Measurements from ENCODE around the gene IGFN1. TPM values are rescaled to one million over a fixed set of nuclear protein-coding genes. Genes with fewer than 3 reads are reported as not detected.

Gene IGFN1
- polyA plus RNA-seq, 3 donors from 2014 or later, result not detected

DNA sequence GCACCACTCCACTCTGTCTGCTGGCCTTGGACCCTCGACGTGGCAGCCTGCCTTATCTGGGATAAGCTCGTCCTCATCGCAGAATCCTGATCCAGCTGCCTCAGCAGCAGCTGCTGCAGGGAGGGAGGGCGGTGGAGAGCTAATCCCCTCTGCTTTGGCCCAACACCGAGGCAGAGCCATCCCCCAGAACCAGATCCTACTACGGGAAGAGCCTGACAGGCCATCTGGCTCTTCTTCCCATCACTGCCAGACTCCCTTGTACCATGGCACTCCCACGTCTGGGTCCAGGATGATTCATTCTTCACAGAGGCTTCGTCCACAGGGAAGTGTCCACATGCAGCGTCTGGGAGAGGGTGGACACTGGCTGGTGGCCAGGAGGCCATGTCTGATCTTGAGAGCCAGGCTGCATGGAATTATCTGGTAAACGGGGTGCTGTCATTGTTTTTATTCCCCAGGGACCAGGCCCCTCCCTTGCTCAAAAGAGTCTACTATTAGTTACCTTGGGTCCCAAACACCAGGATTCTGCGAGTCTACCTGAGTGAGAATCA is 78.1 kb downstream of the IGFN1 start:
- Mint-ChIP-seq H3K27ac (no peak overlapping the region), H3K4me1 (no peaks in the 10 kb centered on the region), H3K36me3 (no peaks in the 10 kb centered on the region), H3K9me3 (no peaks in the 10 kb centered on the region), H3K4me3 (no peak overlapping the region), H3K27me3 (ENCODE audit: low read depth in 3 of 3) (peaks cover 0 to 6% (median 2%) of the 10 kb centered on the region in 3 donors)
- no peak for DNase-seq

DNA sequence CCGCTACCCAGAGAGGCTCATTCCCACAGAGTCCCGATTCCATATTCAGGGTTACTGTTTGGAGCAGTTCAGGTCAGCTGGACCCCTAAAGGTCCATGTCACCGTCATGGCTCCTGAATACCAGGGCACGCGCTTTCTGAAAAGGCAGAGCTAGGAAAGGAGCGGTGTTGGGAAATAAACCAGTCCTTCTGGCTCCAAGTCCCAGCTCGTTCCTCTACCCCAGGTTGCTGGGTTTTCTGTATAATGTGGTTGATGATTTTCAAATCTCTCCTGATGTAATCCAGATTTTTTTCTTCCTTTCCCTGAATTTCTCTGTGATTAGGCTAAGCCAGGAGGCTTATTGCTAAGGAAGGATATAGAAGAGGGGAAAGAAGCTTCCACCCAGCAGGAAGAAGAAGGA is 78.7 kb downstream of the IGFN1 start:
- H3K4me1 Mint-ChIP-seq, result no peaks in the 10 kb centered on the region
- H3K9me3 Mint-ChIP-seq, result no peaks in the 10 kb centered on the region
- no peak overlapping the region for H3K4me3 Mint-ChIP-seq
- H3K36me3 Mint-ChIP-seq, result no peaks in the 10 kb centered on the region
- no peak for DNase-seq
- H3K27ac Mint-ChIP-seq, result no peak overlapping the region
- peaks cover 0 to 6% (median 2%) of the 10 kb centered on the region in 3 donors for H3K27me3 Mint-ChIP-seq (ENCODE audit: low read depth in 3 of 3)

DNA sequence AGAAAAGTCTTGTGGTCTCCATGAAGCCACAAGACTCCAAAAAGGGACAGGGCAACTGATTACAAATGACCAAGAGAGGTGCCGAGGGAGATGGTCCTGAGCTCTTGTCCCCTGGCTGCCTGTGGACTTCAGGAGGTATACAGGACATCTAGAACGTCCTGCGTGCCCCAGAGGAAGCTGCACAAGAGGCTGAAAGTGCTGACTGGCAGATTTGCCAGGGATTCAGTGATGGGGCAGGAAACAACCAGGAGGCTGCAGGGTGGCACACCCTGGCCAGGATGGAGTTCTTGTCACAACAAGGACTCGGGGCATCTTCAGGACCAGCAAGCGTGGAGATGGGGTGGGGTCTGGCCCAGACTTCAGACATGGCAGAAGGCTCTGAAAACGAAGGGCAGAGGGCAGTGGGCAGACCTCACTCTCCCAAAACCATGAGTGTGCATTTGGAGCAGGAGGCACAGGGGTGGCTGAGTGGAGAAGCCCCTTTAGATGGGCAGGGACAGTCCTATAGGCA is 79.3 kb downstream of the IGFN1 start:
- Mint-ChIP-seq H3K27me3 (ENCODE audit: low read depth in 3 of 3) (peaks cover 0 to 6% (median 2%) of the 10 kb centered on the region in 3 donors), H3K9me3 (no peaks in the 10 kb centered on the region), H3K27ac (no peak overlapping the region), H3K36me3 (no peaks in the 10 kb centered on the region), H3K4me1 (no peaks in the 10 kb centered on the region), H3K4me3 (no peak overlapping the region)
- no peak for DNase-seq

DNA sequence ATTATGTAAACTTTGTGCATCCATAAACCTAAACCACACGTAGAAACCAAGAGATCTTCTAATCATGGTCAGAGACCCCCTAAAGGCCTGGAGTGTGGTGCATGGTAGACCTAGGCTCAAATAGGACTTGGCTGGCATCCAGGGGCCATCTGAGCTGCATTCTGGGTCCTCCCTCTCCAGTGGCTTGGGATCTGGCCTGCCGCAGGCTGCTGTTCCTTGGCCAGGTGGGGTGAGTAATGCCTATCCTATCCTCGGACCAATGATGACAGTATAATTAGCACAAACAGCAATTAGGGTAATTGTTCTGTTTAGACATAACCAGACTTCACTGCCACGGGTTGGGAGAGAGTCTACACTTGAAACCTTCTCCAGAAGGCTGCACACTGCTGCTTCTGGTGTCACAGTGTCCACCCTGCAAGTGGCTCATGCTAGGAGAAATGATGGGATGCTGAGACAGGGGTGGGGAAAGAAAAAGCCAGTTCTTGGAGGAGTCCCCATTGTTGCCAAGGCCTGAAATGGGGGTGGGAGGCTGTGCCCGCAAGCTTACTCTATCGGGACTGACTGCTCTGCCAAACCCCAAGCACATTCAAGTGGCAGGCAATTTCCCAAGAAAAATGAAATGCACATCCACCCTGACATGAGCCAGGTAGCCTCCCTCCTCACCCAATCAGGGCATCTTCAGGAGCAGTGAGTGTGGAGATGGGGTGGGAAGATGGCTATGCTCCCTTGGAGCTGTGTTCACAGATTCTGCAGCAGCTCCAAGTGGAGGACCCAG is 80.2 kb downstream of the IGFN1 start:
- peaks cover 0 to 6% (median 2%) of the 10 kb centered on the region in 3 donors for H3K27me3 Mint-ChIP-seq (ENCODE audit: low read depth in 3 of 3)
- H3K4me3 Mint-ChIP-seq, result no peak overlapping the region
- no peaks in the 10 kb centered on the region for H3K36me3 Mint-ChIP-seq
- no peaks in the 10 kb centered on the region for H3K4me1 Mint-ChIP-seq
- no peak overlapping the region for H3K27ac Mint-ChIP-seq
- no peaks in the 10 kb centered on the region for H3K9me3 Mint-ChIP-seq
- no peak for DNase-seq

DNA sequence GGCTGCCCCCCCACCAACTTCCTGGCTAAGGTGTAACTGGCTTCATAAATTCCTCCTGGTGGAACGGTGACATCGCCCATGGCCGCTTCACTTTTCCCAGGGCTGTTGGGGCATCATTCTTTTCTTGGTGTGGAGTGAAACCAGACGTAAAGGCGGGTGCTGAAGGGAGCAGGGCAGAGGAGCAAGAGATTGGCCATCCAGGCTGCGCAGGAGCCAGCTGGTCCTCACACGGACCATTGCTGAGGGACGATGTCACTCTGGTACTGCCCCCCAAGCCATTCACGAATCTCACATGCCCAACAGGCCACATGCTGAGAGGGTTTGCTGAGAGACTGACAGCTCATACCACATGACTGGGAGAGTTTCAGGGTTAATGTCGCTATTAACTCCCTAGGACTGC is 82.2 kb downstream of the IGFN1 start:
- Mint-ChIP-seq H3K4me3 (no peak overlapping the region), H3K9me3 (no peaks in the 10 kb centered on the region), H3K36me3 (no peaks in the 10 kb centered on the region), H3K27me3 (ENCODE audit: low read depth in 3 of 3) (peaks cover 0 to 6% (median 2%) of the 10 kb centered on the region in 3 donors), H3K4me1 (no peaks in the 10 kb centered on the region), H3K27ac (no peak overlapping the region)
- DNase-seq, result no peak

DNA sequence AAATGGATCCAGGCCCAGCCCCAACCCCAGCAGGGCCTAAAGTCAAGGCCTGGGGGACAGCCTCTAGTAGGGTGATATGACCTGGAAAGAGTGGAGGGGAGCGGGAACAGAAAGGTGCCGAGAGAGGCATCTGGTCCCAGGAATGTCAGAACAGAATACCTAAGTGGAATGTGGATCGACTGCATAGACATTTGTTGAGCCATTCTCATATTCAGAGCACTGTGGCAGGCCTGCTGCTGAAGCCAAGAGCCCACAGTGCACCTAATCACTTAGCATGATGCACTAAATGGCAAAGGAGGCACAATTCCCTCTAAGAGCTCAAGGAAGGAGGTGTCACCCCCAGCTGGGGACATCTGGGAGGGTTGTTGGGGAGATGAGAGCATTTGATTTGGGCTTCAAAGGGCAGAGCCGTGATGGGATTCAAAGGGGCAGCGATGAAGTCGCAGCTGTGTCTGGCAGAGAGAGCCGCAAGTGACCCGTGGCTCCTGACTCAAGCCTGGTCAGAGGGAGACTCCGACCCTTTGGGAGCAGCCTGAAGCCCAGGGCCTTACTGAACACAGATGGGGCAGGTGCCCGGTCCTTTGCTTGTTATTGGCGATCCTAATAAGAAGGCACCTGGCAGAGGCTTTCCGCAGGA is 84.1 kb downstream of the IGFN1 start:
- Mint-ChIP-seq H3K9me3 (no peaks in the 10 kb centered on the region), H3K27ac (no peak overlapping the region), H3K36me3 (no peaks in the 10 kb centered on the region), H3K4me1 (no peaks in the 10 kb centered on the region), H3K4me3 (no peak overlapping the region), H3K27me3 (ENCODE audit: low read depth in 3 of 3) (peaks cover 0 to 2% (median 0%) of the 10 kb centered on the region in 3 donors)
- DNase-seq, result no peak

DNA sequence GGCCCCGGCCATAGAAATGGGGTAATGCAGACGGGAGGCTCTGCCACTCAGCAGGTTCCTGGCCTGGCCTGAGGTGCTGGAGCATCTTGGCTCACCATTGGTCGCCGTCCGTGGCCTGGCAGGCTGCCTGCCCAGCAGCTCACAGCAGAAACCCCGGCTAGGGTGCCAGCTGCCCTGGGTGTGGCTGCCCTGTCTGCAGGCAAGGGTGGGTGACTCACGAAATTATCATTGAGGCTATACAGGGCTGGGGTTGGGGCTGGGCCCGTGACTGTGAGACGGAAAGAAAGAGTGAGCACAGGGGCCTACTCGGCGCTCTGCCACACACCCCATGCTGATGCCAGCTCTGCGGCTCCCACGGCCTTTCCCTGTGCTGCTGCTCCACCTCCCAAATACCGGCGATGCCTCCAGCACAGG is 84.6 kb downstream of the IGFN1 start:
- no peak for DNase-seq

DNA sequence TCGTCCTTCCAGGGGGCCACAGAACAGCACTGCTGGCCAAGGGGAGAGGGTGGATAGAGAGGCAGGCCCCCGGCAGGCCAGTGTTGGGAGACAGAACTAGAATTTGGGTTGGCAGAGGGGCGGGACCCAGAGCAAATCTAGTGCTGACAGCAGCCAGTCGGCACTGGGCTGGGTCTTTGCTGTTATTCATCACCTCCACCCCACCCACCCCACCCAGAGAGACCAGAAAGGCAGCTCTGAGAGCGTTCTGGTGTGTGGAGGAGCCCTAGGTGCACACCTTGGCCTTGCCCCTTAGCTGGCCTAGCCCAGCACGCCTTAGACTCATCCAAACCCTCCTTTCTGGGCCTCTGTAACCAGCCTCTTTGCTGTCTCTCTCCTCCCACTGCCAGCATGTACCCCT is 86.3 kb downstream of the IGFN1 start:
- no peak for DNase-seq
- Mint-ChIP-seq H3K27me3 (ENCODE audit: low read depth in 3 of 3) (peaks cover 0 to 5% (median 2%) of the 10 kb centered on the region in 3 donors), H3K27ac (no peak overlapping the region), H3K36me3 (no peaks in the 10 kb centered on the region), H3K4me3 (no peak overlapping the region), H3K9me3 (no peaks in the 10 kb centered on the region), H3K4me1 (no peaks in the 10 kb centered on the region)

More for the DNA sequence above, 84.6 kb downstream of the IGFN1 start:
- Mint-ChIP-seq H3K27ac (no peak overlapping the region), H3K9me3 (no peaks in the 10 kb centered on the region), H3K36me3 (no peaks in the 10 kb centered on the region), H3K4me1 (no peaks in the 10 kb centered on the region), H3K4me3 (no peak overlapping the region), H3K27me3 (ENCODE audit: low read depth in 3 of 3) (peaks cover 0 to 2% (median 1%) of the 10 kb centered on the region in 3 donors)

DNA sequence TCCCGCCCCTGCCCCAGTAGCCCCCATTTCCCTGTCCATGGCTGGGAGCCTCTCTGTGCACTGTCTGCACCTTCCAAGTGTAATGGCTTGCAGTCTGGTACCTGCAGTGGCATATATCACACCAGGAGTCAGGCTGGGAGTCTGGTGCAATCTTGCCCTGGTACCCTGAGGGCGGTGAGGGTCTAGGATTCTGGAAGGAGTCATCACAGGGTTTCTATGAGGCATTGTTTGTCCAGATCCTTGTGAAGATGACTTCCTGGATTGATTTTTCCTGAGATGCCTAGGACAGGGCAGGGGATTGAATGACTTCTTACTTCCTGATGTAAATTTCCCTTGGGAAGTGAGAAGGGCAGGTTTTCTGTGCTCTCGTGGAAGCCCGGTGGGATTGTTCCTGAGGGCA is 86.8 kb downstream of the IGFN1 start:
- peaks cover 0 to 5% (median 2%) of the 10 kb centered on the region in 3 donors for H3K27me3 Mint-ChIP-seq (ENCODE audit: low read depth in 3 of 3)
- H3K9me3 Mint-ChIP-seq, result no peaks in the 10 kb centered on the region
- no peak overlapping the region for H3K4me3 Mint-ChIP-seq
- H3K36me3 Mint-ChIP-seq, result no peaks in the 10 kb centered on the region
- no peaks in the 10 kb centered on the region for H3K4me1 Mint-ChIP-seq
- no peak overlapping the region for H3K27ac Mint-ChIP-seq
- DNase-seq, result no peak

Other genes with a start within 250 kb of the IGFN1 start
- 1 to 10 TPM; 1.6 to 9.1 (median 2.9) TPM for gene KIF21B, start 167.1 kb upstream of the IGFN1 start, polyA plus RNA-seq
- gene CACNA1S, start 78.4 kb upstream of the IGFN1 start, polyA plus RNA-seq, result not detected
- under 1 TPM in 1 of 3 donors, not detected in 2; 0.11 TPM for gene ASCL5, start 63.6 kb upstream of the IGFN1 start, polyA plus RNA-seq
- 10 to 100 TPM; 32.6 to 66.7 (median 38.9) TPM for gene TMEM9, start 36.4 kb upstream of the IGFN1 start, polyA plus RNA-seq
- gene PKP1, start 92.7 kb downstream of the IGFN1 start, polyA plus RNA-seq, result not detected
- not detected for gene TNNT2, start 186.9 kb downstream of the IGFN1 start, polyA plus RNA-seq
- not detected for gene LAD1, start 208.5 kb downstream of the IGFN1 start, polyA plus RNA-seq
- gene TNNI1, start 230.9 kb downstream of the IGFN1 start, polyA plus RNA-seq, result not detected

All from immature natural killer cell (primary cell).